HCT116 (cell line): ENCODE results near the gene RPS13. TPM values are rescaled to one million over a fixed set of nuclear protein-coding genes. Genes with fewer than 3 reads are reported as not detected.
"Not testable (repeated sequence)": the region's sequence is repeated elsewhere in the genome, so short reads cannot be mapped to it uniquely, and the experiment has no call there.

Experiments
- ATAC-seq: fragments of 200-7000 bp; cut with Tn5 transposase; 2 replicates; pipeline ENCODE4 v1.9.1; 2020; ENCODE audit warnings: mild to moderate bottlenecking, moderate library complexity
- BruUV-seq: library from RNA; stranded (reverse); fragments of 400-500 nt; replicated peaks from 2 replicates; lab custom pipeline; 2021; lab: Mats Ljungman, UMichigan
- CTCF ChIA-PET: fragments of 300-600 bp; sonication (Branson Sonifier 250); formaldehyde crosslinking; loops from one replicate; lab custom pipeline; 2021; ENCODE audit warnings: antibody characterized with exemption; lab: Charles Lee
- POLR2A ChIA-PET: fragments of 300-600, 350-600 bp; sonication (Branson Sonifier 250); formaldehyde crosslinking; loops from one replicate; lab custom pipeline; 2021; ENCODE audit warnings: antibody characterized with exemption; lab: Charles Lee
- RAD21 ChIA-PET, 2 experiments: fragments of 300-600 bp; sonication (Branson Sonifier 250); formaldehyde crosslinking; loops; one replicate each; lab custom pipeline; 2023; ENCODE audit warnings: low total read pairs in 2 of 2; ENCODE audit not compliant: uncharacterized antibody in 2 of 2, unreplicated experiment in 2 of 2, low non-redundant PET in 1 of 2; lab: Charles Lee
- DNase-seq: peaks from one replicate; pipeline ENCODE4 v3.0.0-alpha.2; 2010; ENCODE audit warnings: low read depth, low spot score
- H2AFZ ChIP-seq: fragments of 200-600 bp; shearing (Covaris generic), sonication (generic); 2 replicates; pipeline ENCODE4 v1.6.1; 2017; ENCODE audit warnings: low read depth, mixed run types, mixed read lengths, antibody characterized with exemption, low read length; ENCODE audit not compliant: poor library complexity, severe bottlenecking
- H3K27ac ChIP-seq: 2 replicates; pipeline ENCODE4 v1.5.1; 2012; ENCODE audit warnings: low read depth, low read length
- H3K27me3 ChIP-seq: fragments of 200-600 bp; sonication (generic); 2 replicates; pipeline ENCODE4 v1.6.1; 2016; ENCODE audit warnings: mixed run types, low read length, mixed read lengths; ENCODE audit not compliant: insufficient read depth
- H3K36me3 ChIP-seq, 2 experiments: fragments of 200-500 bp in 1 of 2; fragments of 200-600 bp in 1 of 2; sonication (Bioruptor generic) in 1 of 2; sonication (generic) in 1 of 2; 2 replicates each; pipeline versions ENCODE4 v1.5.1 to v1.6.1; 2014 to 2016; ENCODE audit warnings: low read length in 2 of 2, inconsistent platforms in 1 of 2, mixed read lengths in 1 of 2, mixed run types in 1 of 2; ENCODE audit not compliant: insufficient read depth in 2 of 2, control insufficient read depth in 1 of 2
- H3K4me1 ChIP-seq, 2 experiments: fragments of 200-600 bp in 1 of 2; sonication (generic) in 1 of 2; 2 replicates each; pipeline versions ENCODE4 v1.5.1 to v1.6.1; 2012 to 2017; ENCODE audit warnings: low read length in 2 of 2, inconsistent platforms in 1 of 2, mild to moderate bottlenecking in 1 of 2, mixed read lengths in 1 of 2, mixed run types in 1 of 2, moderate library complexity in 1 of 2; ENCODE audit not compliant: insufficient read depth in 2 of 2, control insufficient read depth in 1 of 2
- H3K4me2 ChIP-seq: fragments of 200-600 bp; sonication (generic); 2 replicates; pipeline ENCODE4 v1.6.1; 2017; ENCODE audit warnings: mixed run types, low read length, mixed read lengths
- H3K4me3 ChIP-seq, 2 experiments: fragments of 200-600 bp in 1 of 2; sonication (generic) in 1 of 2; replicated peaks in 1 of 2; 2 replicates each; pipeline ENCODE4 v1.5.1; 2011 to 2016; ENCODE audit warnings: low read length in 2 of 2, control low read depth in 1 of 2, low read depth in 1 of 2, mild to moderate bottlenecking in 1 of 2, mixed read lengths in 1 of 2, mixed run types in 1 of 2
- H3K79me2 ChIP-seq: fragments of 200-600 bp; sonication (generic); 2 replicates; pipeline ENCODE4 v1.6.1; 2017; ENCODE audit warnings: mild to moderate bottlenecking, mixed run types, low read length, moderate library complexity, mixed read lengths; ENCODE audit not compliant: insufficient read depth
- H3K9ac ChIP-seq: fragments of 200-600 bp; sonication (generic); 2 replicates; pipeline ENCODE4 v1.6.1; 2016; ENCODE audit warnings: low read length, mixed read lengths
- H3K9me2 ChIP-seq: fragments of 200-600 bp; sonication (generic), shearing (Covaris generic); 2 replicates; pipeline ENCODE4 v1.6.1; 2017; ENCODE audit warnings: mixed run types, mild to moderate bottlenecking, moderate library complexity; ENCODE audit not compliant: insufficient read depth
- H3K9me3 ChIP-seq, 2 experiments: fragments of 200-500 bp in 1 of 2; fragments of 200-600 bp in 1 of 2; sonication (Bioruptor generic) in 1 of 2; sonication (generic) in 1 of 2; 2 replicates each; pipeline ENCODE4 v1.6.1; 2014 to 2017; ENCODE audit warnings: low read length in 2 of 2, mixed read lengths in 2 of 2, inconsistent platforms in 1 of 2, low read depth in 1 of 2, mild to moderate bottlenecking in 1 of 2, mixed run types in 1 of 2, moderate library complexity in 1 of 2; ENCODE audit not compliant: control insufficient read depth in 1 of 2, insufficient read depth in 1 of 2
- H4K20me1 ChIP-seq: fragments of 200-600 bp; sonication (generic), shearing (Covaris generic); 2 replicates; pipeline ENCODE4 v1.6.1; 2017; ENCODE audit warnings: mixed run types, mild to moderate bottlenecking, moderate library complexity; ENCODE audit not compliant: insufficient read depth
- CBX3 ChIP-seq: IDR thresholded peaks from 2 replicates; pipeline ENCODE4 v1.6.1; 2012; ENCODE audit warnings: low read depth
- EZH2 ChIP-seq: fragments of 200-600 bp; sonication (generic); IDR thresholded peaks from 2 replicates; pipeline ENCODE4 v1.6.1; 2017; ENCODE audit warnings: antibody characterized with exemption, mixed run types
- FOSL1 ChIP-seq: IDR thresholded peaks from 2 replicates; pipeline ENCODE4 v1.6.1; 2012; ENCODE audit warnings: low read depth
- JUND ChIP-seq: IDR thresholded peaks from 2 replicates; pipeline ENCODE4 v1.6.1; 2012
- RAD21 ChIP-seq: IDR thresholded peaks from 2 replicates; pipeline ENCODE4 v1.6.1; 2012; ENCODE audit warnings: low read depth, mild to moderate bottlenecking
- TCF7L2 ChIP-seq: IDR thresholded peaks from 2 replicates; pipeline ENCODE4 v1.7.0; 2011; ENCODE audit warnings: borderline replicate concordance, inconsistent platforms; ENCODE audit not compliant: insufficient read depth, insufficient read length; ENCODE audit errors: extremely low read depth
- YY1 ChIP-seq: IDR thresholded peaks from 2 replicates; pipeline ENCODE4 v1.6.1; 2011; ENCODE audit warnings: low read length, low read depth, moderate library complexity, mild to moderate bottlenecking; ENCODE audit not compliant: insufficient replicate concordance; ENCODE audit errors: extremely low read depth
- intact Hi-C: fragments of 100-400 bp; cut with micrococcal nuclease; formaldehyde crosslinking; loops from 2 replicates; pipeline ENCODE4 v1.10.0; 2022
- total RNA-seq: library from RNA; stranded (reverse); gene quantifications from one replicate; pipeline ENCODE4 v1.2.1, GENCODE V29; 2021; ENCODE audit not compliant: unreplicated experiment
- TF ChIP-seq, protein P1 (sequence below), 3 experiments: fragments of 200-600 bp in 1 of 3; sonication (generic) in 1 of 3; IDR thresholded peaks in 2 of 3; conservative IDR thresholded peaks in 1 of 3; 2 replicates each; pipeline ENCODE4 v1.5.1; 2012 to 2017; ENCODE audit warnings: low read depth in 2 of 3, low read length in 2 of 3, antibody characterized with exemption in 1 of 3, borderline replicate concordance in 1 of 3, control low read depth in 1 of 3, mild to moderate bottlenecking in 1 of 3, mixed read lengths in 1 of 3, mixed run types in 1 of 3, moderate library complexity in 1 of 3; ENCODE audit not compliant: insufficient read depth in 1 of 3
- TF ChIP-seq, protein P2 (sequence below): IDR thresholded peaks from 2 replicates; pipeline ENCODE4 v1.6.1; 2011; ENCODE audit warnings: mild to moderate bottlenecking, low read length, moderate library complexity; ENCODE audit not compliant: insufficient replicate concordance; ENCODE audit errors: extremely low read depth

The RPS13 gene
- total RNA-seq, 1 experiment from 2014 or later, result 1,312 TPM

DNA sequence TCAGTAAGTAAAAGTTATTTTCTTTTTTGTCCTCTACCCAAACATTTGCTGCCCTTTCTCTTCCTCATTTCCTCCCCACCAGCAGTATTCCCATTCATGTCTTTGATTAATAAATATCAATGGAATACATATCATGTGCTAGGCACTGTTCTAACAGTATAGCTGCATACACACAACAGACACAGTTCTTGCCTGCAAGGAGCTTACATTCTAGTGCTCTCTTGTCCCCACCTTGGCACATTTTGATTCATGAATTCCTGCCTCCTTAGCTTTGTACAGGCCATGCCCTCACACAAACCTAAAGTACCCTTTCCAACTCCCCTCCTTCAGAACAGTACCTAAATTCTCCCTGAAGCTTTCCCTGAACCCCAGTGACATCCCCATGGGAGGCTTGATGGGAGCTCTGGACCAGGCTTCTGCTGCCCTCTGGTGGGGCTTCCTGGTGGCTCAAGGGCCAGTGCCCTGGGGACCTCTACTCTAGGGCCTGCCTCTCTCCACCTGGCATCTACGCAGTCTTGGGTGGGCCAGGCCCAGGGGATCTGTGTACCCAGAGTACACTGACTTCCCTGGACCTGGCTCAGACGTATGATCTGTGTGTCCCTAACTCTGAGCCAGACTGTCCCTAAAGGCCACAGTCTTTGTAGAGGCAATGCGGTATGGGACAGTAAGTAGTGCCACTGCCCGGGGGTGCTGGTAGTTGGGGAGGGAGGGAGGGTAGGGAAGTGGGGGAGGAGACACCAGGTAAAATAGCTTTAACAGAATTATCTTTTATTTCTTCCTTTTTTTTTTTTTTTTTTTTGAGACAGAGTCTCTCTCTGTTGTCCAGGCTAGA is 14.1 kb downstream of the RPS13 start:
- no peaks in the 10 kb centered on the region for H3K9me3 ChIP-seq
- ChIA-PET POLR2A (interaction anchor here (1.6 kb wide), 1 partner anchor 9 kb away, joined by 4 read pairs; no protein-coding TSS in a partner anchor), RAD21 (interaction anchor here (0.6 to 1.7 kb wide), 8 partner anchors 48 to 280 kb away, joined by 3 to 7 read pairs (median 4); partner anchors contain the start of gene PLEKHA7 (in 1 of the 2)), CTCF (interaction anchor here (0.6 to 1.9 kb wide), 14 partner anchors 9 to 278 kb away, joined by 3 to 30 read pairs (median 4); partner anchors contain the start of gene RPS13)
- DNase-seq (peak; percentile 42), ATAC-seq (peak; percentile 99)
- H3K27me3 ChIP-seq, result no peaks in the 10 kb centered on the region
- H3K36me3 ChIP-seq, result no peaks in the 10 kb centered on the region
- peak; percentile 97 for TF ChIP-seq RAD21
- no peak for TF ChIP-seq FOSL1
- TF ChIP-seq EZH2, result no peak
- TF ChIP-seq CBX3, result no peak
- TF ChIP-seq, protein P1, sequence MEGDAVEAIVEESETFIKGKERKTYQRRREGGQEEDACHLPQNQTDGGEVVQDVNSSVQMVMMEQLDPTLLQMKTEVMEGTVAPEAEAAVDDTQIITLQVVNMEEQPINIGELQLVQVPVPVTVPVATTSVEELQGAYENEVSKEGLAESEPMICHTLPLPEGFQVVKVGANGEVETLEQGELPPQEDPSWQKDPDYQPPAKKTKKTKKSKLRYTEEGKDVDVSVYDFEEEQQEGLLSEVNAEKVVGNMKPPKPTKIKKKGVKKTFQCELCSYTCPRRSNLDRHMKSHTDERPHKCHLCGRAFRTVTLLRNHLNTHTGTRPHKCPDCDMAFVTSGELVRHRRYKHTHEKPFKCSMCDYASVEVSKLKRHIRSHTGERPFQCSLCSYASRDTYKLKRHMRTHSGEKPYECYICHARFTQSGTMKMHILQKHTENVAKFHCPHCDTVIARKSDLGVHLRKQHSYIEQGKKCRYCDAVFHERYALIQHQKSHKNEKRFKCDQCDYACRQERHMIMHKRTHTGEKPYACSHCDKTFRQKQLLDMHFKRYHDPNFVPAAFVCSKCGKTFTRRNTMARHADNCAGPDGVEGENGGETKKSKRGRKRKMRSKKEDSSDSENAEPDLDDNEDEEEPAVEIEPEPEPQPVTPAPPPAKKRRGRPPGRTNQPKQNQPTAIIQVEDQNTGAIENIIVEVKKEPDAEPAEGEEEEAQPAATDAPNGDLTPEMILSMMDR (IDR thresholded peaks at IDR 0.05 in 2 of 3, conservative IDR thresholded peaks at IDR 0.05 in 1 of 3; ENCODE audit: borderline replicate concordance in 1 of 3, insufficient read depth in 1 of 3, low read depth in 2 of 3, low read length in 2 of 3), result peak; percentile 90 to 94 (median 90)
- TF ChIP-seq YY1, result no peak
- TF ChIP-seq JUND, result no peak
- no peak for TF ChIP-seq TCF7L2
- TF ChIP-seq, protein P2, sequence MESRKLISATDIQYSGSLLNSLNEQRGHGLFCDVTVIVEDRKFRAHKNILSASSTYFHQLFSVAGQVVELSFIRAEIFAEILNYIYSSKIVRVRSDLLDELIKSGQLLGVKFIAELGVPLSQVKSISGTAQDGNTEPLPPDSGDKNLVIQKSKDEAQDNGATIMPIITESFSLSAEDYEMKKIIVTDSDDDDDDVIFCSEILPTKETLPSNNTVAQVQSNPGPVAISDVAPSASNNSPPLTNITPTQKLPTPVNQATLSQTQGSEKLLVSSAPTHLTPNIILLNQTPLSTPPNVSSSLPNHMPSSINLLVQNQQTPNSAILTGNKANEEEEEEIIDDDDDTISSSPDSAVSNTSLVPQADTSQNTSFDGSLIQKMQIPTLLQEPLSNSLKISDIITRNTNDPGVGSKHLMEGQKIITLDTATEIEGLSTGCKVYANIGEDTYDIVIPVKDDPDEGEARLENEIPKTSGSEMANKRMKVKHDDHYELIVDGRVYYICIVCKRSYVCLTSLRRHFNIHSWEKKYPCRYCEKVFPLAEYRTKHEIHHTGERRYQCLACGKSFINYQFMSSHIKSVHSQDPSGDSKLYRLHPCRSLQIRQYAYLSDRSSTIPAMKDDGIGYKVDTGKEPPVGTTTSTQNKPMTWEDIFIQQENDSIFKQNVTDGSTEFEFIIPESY, result no peak
- no peaks in the 10 kb centered on the region for H3K79me2 ChIP-seq
- H4K20me1 ChIP-seq, result no peaks in the 10 kb centered on the region
- no peak overlapping the region for H2AFZ ChIP-seq
- H3K4me2 ChIP-seq, result no peak overlapping the region
- intact Hi-C loops, result loop anchor here (1.0 to 2.0 kb wide), 4 partner anchors 117 to 279 kb away; no protein-coding TSS in a partner anchor
- H3K9me2 ChIP-seq, result no peaks in the 10 kb centered on the region
- BruUV-seq, result no TSS peak
- H3K27ac ChIP-seq, result no peak overlapping the region
- H3K4me1 ChIP-seq, result no peaks in the 10 kb centered on the region
- H3K9ac ChIP-seq, result no peak overlapping the region
- H3K4me3 ChIP-seq, result no peak overlapping the region

DNA sequence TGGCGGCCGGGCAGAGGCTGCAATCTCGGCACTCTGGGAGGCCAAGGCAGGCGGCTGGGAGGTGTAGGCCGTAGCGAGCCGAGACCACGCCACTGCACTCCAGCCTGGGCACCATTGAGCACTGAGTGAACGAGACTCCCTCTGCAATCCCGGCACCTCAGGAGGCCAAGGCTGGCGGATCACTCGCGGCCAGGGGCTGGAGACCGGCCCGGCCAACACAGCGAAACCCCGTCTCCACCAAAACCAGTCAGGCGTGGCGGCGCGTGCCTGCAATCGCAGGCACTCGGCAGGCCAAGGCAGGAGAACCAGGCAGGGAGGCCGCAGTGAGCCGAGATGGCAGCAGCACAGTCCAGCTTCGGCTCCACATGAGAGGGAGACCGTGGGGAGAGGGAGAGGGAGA is 26.3 kb downstream of the RPS13 start:
- H3K79me2 ChIP-seq, POLR2A ChIA-PET, H3K4me1 ChIP-seq, H3K27me3 ChIP-seq, H3K4me2 ChIP-seq, ATAC-seq, H4K20me1 ChIP-seq, H3K4me3 ChIP-seq, CTCF ChIA-PET, intact Hi-C loops, BruUV-seq, H3K36me3 ChIP-seq, H2AFZ ChIP-seq, DNase-seq, H3K9me2 ChIP-seq, H3K9me3 ChIP-seq, RAD21 ChIA-PET, H3K9ac ChIP-seq, H3K27ac ChIP-seq: not testable (repeated sequence)
